GM13977 (cell line): ENCODE results near the gene MFAP2.

Source experiments
- DNase-seq: peaks from one replicate; pipeline ENCODE4 v3.0.0; 2012; ENCODE audit warnings: low spot score
- in situ Hi-C: fragments of 300-500 bp; cut with MboI; formaldehyde crosslinking; loops from one replicate; pipeline ENCODE4 v1.12.0; 2022; ENCODE audit warnings: low sequenced_read_pairs, low pct_unique_long_range_greater_than_20kb, mixed read lengths, inconsistent platforms; ENCODE audit not compliant: unreplicated experiment
- TF ChIP-seq, protein P1 (sequence below): IDR thresholded peaks from 2 replicates; pipeline ENCODE4 v1.5.1; 2012; ENCODE audit warnings: mild to moderate bottlenecking, control low read depth; ENCODE audit not compliant: insufficient read depth; ENCODE audit errors: extremely low read depth, missing control alignments

Gene MFAP2

DNA sequence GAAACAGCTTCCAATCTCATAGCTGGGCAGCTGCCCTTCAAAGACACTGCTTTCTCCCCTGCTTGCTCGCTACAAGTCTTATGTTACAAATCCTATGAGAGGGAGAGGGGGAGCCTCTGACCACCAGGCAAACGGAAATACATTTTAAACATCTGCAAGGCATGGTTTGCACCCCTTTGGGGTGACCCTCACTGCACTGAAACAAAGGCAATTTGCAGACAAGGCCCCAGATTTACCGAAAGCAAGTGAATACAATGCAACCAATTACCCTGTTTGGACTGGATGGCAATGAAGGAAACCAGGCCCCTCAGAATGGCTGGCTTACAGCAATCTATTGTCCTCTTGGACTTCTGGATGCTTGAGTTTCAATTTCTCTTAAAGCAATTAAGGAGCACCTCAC, 43.2 kb upstream of the MFAP2 start:
- TF ChIP-seq, protein P1, sequence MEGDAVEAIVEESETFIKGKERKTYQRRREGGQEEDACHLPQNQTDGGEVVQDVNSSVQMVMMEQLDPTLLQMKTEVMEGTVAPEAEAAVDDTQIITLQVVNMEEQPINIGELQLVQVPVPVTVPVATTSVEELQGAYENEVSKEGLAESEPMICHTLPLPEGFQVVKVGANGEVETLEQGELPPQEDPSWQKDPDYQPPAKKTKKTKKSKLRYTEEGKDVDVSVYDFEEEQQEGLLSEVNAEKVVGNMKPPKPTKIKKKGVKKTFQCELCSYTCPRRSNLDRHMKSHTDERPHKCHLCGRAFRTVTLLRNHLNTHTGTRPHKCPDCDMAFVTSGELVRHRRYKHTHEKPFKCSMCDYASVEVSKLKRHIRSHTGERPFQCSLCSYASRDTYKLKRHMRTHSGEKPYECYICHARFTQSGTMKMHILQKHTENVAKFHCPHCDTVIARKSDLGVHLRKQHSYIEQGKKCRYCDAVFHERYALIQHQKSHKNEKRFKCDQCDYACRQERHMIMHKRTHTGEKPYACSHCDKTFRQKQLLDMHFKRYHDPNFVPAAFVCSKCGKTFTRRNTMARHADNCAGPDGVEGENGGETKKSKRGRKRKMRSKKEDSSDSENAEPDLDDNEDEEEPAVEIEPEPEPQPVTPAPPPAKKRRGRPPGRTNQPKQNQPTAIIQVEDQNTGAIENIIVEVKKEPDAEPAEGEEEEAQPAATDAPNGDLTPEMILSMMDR = peak; percentile 25
- in situ Hi-C loops = no loop called here

DNA sequence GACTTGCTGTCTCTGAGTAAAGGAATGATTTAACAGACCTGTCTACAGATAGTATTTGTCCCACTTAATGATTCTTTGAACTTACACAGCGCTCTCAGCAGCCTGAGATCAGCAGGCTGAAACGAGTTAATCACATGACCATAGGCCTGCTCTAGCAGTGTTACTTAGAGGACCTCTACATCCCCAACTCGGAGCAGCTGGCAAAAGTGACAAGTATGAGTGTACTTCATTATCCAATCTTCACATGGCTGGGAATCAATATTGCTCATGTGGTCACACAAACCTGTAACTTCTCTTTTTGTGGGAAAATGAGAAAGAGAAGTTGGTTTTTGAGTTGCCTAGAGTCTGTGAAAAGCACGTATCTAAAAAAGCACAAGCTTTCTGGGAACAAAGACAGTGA, 42.7 kb upstream of the MFAP2 start:
- DNase-seq = peak; percentile 26
- TF ChIP-seq, protein P1 = no peak
- in situ Hi-C loops = no loop called here

More for the DNA sequence above, 43.2 kb upstream of the MFAP2 start:
- DNase-seq = no peak

DNA sequence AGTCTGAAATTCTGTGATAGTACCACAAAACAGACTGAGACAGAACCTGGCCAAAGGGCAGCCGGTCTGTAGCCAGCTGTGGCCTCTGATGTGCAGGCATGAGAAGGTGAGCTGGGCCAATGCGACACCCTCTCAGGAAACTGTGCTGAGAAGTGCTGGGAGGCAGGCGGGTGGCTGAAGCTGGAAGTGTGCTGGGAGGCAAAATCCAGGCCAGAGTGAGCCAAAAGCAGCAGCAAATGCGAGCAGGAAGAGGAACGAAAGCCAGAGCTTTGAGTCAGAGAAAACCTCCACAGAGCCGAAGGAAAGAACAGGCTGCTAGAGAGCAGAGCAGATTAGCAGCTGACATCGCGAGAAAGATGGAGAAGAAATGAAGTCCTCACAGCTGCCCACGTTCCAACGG, 41.5 kb upstream of the MFAP2 start:
- TF ChIP-seq, protein P1 = no peak
- no peak for DNase-seq
- in situ Hi-C loops = no loop called here

DNA sequence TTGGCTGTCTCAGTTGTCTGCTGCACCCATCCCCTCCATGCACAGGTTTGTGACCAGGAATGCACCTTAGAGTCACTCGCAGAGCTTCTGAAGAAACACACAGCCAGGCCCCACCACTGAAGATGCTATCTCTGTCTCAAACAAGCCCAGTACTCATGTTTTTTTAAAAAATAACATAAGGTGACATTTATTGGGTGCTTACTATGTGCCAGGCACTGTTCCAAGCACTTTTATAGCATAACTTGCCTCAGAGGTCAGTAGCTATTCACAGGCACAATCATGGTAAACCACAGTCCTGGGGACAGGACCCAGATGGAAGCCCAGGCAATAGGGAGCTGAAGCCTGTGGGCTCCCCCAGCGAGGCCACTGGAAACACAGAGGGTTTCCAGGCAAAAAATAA, 40.1 kb upstream of the MFAP2 start:
- no peak for DNase-seq
- TF ChIP-seq, protein P1 = no peak
- in situ Hi-C loops = no loop called here

DNA sequence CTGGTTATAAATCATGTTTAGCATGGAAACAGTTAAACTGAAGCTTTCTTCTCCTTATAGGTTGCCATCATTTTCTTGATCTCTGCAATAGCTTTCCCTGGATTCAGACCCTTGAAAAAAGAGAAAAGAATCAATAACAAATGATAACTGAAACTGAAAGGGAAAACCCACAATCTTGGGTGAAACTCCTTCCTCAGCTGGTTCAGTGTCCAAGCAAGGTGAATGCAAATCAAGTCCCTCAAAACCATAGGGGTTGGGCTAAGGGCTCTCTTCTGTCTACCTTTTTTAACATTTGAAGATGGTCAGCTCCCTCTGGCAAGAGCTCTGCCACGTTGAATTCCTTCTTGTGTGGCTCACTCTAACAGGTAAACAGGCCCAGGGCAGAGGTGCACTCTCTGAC, 38.4 kb upstream of the MFAP2 start:
- in situ Hi-C loops = no loop called here
- TF ChIP-seq, protein P1 = no peak
- DNase-seq = peak; percentile 34

DNA sequence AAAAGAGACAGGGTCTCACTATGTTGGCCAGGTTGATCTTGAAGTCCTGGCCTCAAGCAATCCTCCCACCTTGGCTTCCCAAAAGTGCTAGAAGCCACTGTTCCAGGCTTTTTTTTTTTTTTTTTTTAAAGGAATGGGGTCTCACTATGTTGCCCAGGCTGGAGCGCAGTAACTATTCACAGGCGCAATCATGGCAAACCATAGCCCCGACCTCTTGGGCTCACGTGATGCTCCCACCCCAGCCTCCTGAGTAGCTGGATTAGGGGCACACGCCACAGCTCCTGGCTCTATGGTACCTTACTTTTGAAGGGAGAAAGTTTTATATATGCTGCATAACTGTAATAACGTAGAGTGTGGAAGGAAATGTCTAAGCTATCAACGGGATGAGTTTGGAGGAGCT, 37.0 kb upstream of the MFAP2 start:
- in situ Hi-C loops = no loop called here
- no peak for DNase-seq
- TF ChIP-seq, protein P1 = no peak

DNA sequence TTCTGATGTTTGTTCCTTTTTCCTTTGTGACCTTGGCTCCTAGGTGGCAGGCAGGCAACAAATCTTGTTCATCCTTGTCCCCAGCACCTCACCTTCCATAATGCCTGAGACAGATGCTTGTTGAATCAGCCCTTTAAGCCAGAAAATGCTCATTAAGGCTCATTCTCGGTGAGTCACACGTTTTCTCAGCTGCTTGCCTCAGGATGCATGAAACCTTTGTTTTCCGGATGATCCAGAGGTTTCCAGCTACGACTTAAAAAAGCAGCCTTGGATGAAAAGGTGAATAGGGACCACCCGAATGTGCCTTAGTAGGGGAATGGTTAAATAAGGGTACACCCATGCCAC, 35.9 kb upstream of the MFAP2 start:
- in situ Hi-C loops = no loop called here
- TF ChIP-seq, protein P1 = no peak
- DNase-seq = no peak
